ENCODE data around the gene KCNK18. TPM values are rescaled to one million over a fixed set of nuclear protein-coding genes. Genes with fewer than 3 reads are reported as not detected.

The KCNK18 gene
- total and polyA plus RNA-seq, 10 of the 15 experiments (the other 5 are each of a cell fraction or from before 2014, with no cell fraction given): not detected

GRCh38 chr10:117169480-117169879 lies 27.8 kb upstream of the KCNK18 start:
- in situ Hi-C loops (cut with MboI) (no loop called here), intact Hi-C loops (cut with micrococcal nuclease; ENCODE audit: unreplicated experiment) (no loop called here)
- H3K36me3 ChIP-seq (ENCODE audit: control insufficient read depth in 2 of 2, insufficient read depth in 2 of 2, low read length in 1 of 2): no peaks in the 10 kb centered on the region
- BruUV-seq (replicated peaks): no TSS peak
- DNase-seq (ENCODE audit: low read depth, low spot score) (no peak), ATAC-seq (no peak), FAIRE-seq (no peak)
- 0% methylated on average over 2 of the region's 2 CpGs for WGBS (ENCODE audit: insufficient coverage, insufficient replicate concordance, low lambda C conversion rate, missing lambda C conversion rate)
- ChIA-PET POLR2A (no interaction called here), RAD21 (ENCODE audit: unreplicated experiment) (interaction anchor here (0.7 to 5.2 kb wide), 2 partner anchors 327 to 373 kb away, joined by 3 to 47 read pairs; no protein-coding TSS in a partner anchor), SMC1A (ENCODE audit: uncharacterized antibody, unreplicated experiment) (interaction anchor here (1.3 to 2.1 kb wide), 3 partner anchors 50 to 374 kb away, joined by 3 to 9 read pairs (median 5); no protein-coding TSS in a partner anchor), CTCF (interaction anchor here (0.6 to 11.2 kb wide), 7 partner anchors 10 to 1049 kb away, joined by 3 to 286 read pairs (median 3); no protein-coding TSS in a partner anchor)
- H3K4me3 ChIP-seq: no peak overlapping the region
- no peak overlapping the region for H3K27ac ChIP-seq (ENCODE audit: control insufficient read depth, insufficient read depth)
- no peak overlapping the region for H3K9ac ChIP-seq (ENCODE audit: control insufficient read depth, insufficient read depth, low read length)
- peaks cover 16 to 19% of the 10 kb centered on the region in 2 experiments for H3K27me3 ChIP-seq (replicated peaks in 1 of 2; ENCODE audit: control insufficient read depth in 2 of 2, insufficient read depth in 2 of 2, low read length in 1 of 2)
- no peaks in the 10 kb centered on the region for H3K4me1 ChIP-seq (ENCODE audit: control insufficient read depth, insufficient read depth, low read length)
- H4K20me1 ChIP-seq (ENCODE audit: control insufficient read depth, insufficient read depth): no peaks in the 10 kb centered on the region
- no peaks in the 10 kb centered on the region for H3K9me3 ChIP-seq (replicated peaks; ENCODE audit: control insufficient read depth, insufficient read depth, low read length)
- H3K4me2 ChIP-seq (ENCODE audit: control insufficient read depth, insufficient read depth): no peak overlapping the region
- no peak overlapping the region for H2AFZ ChIP-seq (ENCODE audit: control insufficient read depth, low read depth, low read length)
- no peaks in the 10 kb centered on the region for H3K79me2 ChIP-seq (ENCODE audit: control insufficient read depth, insufficient read depth, low read length)
- TF ChIP-seq ZBED1 (IDR thresholded peaks at IDR 0.05; ENCODE audit: borderline replicate concordance) (no peak), E2F8 (IDR thresholded peaks at IDR 0.05; ENCODE audit: low read depth, partially characterized antibody) (no peak), RCOR1 (conservative IDR thresholded peaks at IDR 0.05; ENCODE audit: low read depth, low read length) (no peak), TCF7 (IDR thresholded peaks at IDR 0.05; ENCODE audit: borderline replicate concordance) (no peak)

Measured in GM12878 (cell line).